22Rv1 (cell line): ENCODE data around the gene SMCP.

Source experiments
- CTCF ChIP-seq: fragments of 450-650 bp; IDR thresholded peaks from 2 replicates; pipeline ENCODE4 v1.5.1; 2017; ENCODE audit warnings: mild to moderate bottlenecking
- ZFX ChIP-seq: fragments of 450-650 bp; IDR thresholded peaks from 2 replicates; pipeline ENCODE4 v1.6.1; 2017; ENCODE audit warnings: antibody characterized with exemption, borderline replicate concordance

GRCh38 chr1:152912471-152912870 is 34.3 kb downstream of the SMCP start:
- no peak for TF ChIP-seq CTCF
- no peak for TF ChIP-seq ZFX
